OCI-LY1 (cell line): ENCODE measurements around the gene TRPM2.

Experiments used
- H2AFZ ChIP-seq: fragments of 200-600 bp; sonication (generic), shearing (Covaris generic); 2 replicates; pipeline ENCODE4 v1.6.0; 2014; ENCODE audit warnings: antibody characterized with exemption, mild to moderate bottlenecking, low read length
- H3F3A ChIP-seq: fragments of 200-600 bp; sonication (generic), shearing (Covaris generic); 2 replicates; pipeline ENCODE4 v1.6.0; 2014; ENCODE audit warnings: mild to moderate bottlenecking, antibody characterized with exemption, low read length, moderate library complexity; ENCODE audit not compliant: insufficient read depth
- H3K27ac ChIP-seq: fragments of 200-600 bp; sonication (generic); 2 replicates; pipeline ENCODE4 v1.5.1; 2014; ENCODE audit warnings: low read length, mixed run types, mild to moderate bottlenecking, low read depth; ENCODE audit not compliant: poor library complexity, severe bottlenecking
- H3K27me3 ChIP-seq: fragments of 200-600 bp; sonication (generic); 2 replicates; pipeline ENCODE4 v1.6.0; 2014; ENCODE audit warnings: antibody characterized with exemption, mild to moderate bottlenecking, low read length, moderate library complexity; ENCODE audit not compliant: insufficient read depth
- H3K36me3 ChIP-seq: fragments of 200-600 bp; sonication (generic); 2 replicates; pipeline ENCODE4 v1.6.1; 2014; ENCODE audit warnings: mild to moderate bottlenecking, antibody characterized with exemption, low read length, moderate library complexity, mixed read lengths; ENCODE audit not compliant: insufficient read depth
- H3K4me1 ChIP-seq: fragments of 200-600 bp; sonication (generic); 2 replicates; pipeline ENCODE4 v1.5.1; 2014; ENCODE audit warnings: mild to moderate bottlenecking, low read length, moderate library complexity; ENCODE audit not compliant: insufficient read depth, severe bottlenecking
- H3K4me2 ChIP-seq: fragments of 200-600 bp; sonication (generic), shearing (Covaris generic); 2 replicates; pipeline ENCODE4 v1.6.1; 2014; ENCODE audit warnings: low read length
- H3K4me3 ChIP-seq: fragments of 200-600 bp; sonication (generic); 2 replicates; pipeline ENCODE4 v1.5.1; 2014; ENCODE audit warnings: low read length, low read depth, mild to moderate bottlenecking, mixed read lengths; ENCODE audit not compliant: poor library complexity, severe bottlenecking
- H3K79me2 ChIP-seq: fragments of 200-600 bp; shearing (Covaris generic); 2 replicates; pipeline ENCODE4 v1.6.1; 2016; ENCODE audit warnings: mixed run types, low read length, mixed read lengths; ENCODE audit not compliant: insufficient read depth
- H3K9ac ChIP-seq: fragments of 200-600 bp; sonication (generic), shearing (Covaris generic); 2 replicates; pipeline ENCODE4 v1.6.1; 2014; ENCODE audit warnings: mild to moderate bottlenecking, low read length, mixed read lengths
- H3K9me2 ChIP-seq: fragments of 200-600 bp; sonication (generic), shearing (Covaris generic); 2 replicates; pipeline ENCODE4 v1.6.1; 2014; ENCODE audit warnings: low read depth, mild to moderate bottlenecking, low read length, mixed read lengths
- H3K9me3 ChIP-seq: fragments of 200-600 bp; shearing (Covaris generic); 2 replicates; pipeline ENCODE4 v1.6.1; 2014; ENCODE audit warnings: low read length, mixed read lengths
- H4K20me1 ChIP-seq: fragments of 200-600 bp; sonication (generic), shearing (Covaris generic); 2 replicates; pipeline ENCODE4 v1.6.0; 2016; ENCODE audit warnings: mild to moderate bottlenecking, low read length; ENCODE audit not compliant: insufficient read depth
- CTCF ChIP-seq: fragments of 200-600 bp; sonication (generic), shearing (Covaris generic); IDR thresholded peaks from 2 replicates; pipeline ENCODE4 v1.5.1; 2017; ENCODE audit warnings: mild to moderate bottlenecking, antibody characterized with exemption, low read length, moderate library complexity, mixed read lengths
- EZH2 ChIP-seq: fragments of 200-600 bp; sonication (generic), shearing (Covaris generic); IDR thresholded peaks from 2 replicates; pipeline ENCODE4 v1.8.0; 2017; ENCODE audit warnings: borderline replicate concordance, mixed run types, mild to moderate bottlenecking, antibody characterized with exemption, low read length, moderate library complexity, mixed read lengths

The TRPM2 gene

GRCh38 chr21:44312089-44312488 lies 41.3 kb upstream of the TRPM2 start:
- Histone ChIP-seq H3K4me2 (no peak overlapping the region), H3K9me3 (no peaks in the 10 kb centered on the region), H3F3A (no peaks in the 10 kb centered on the region), H3K79me2 (no peaks in the 10 kb centered on the region), H3K36me3 (peaks cover 59% of the 10 kb centered on the region), H3K4me3 (no peak overlapping the region), H2AFZ (no peak overlapping the region), H3K9ac (no peak overlapping the region), H3K27me3 (no peaks in the 10 kb centered on the region), H3K27ac (no peak overlapping the region), H3K4me1 (no peaks in the 10 kb centered on the region), H3K9me2 (no peaks in the 10 kb centered on the region), H4K20me1 (no peaks in the 10 kb centered on the region)
- TF ChIP-seq EZH2 (no peak), CTCF (no peak)

GRCh38 chr21:44312716-44313115 lies 40.7 kb upstream of the TRPM2 start:
- Histone ChIP-seq H3K9ac (no peak overlapping the region), H3K4me3 (no peak overlapping the region), H4K20me1 (no peaks in the 10 kb centered on the region), H3K27ac (no peak overlapping the region), H3K9me3 (no peaks in the 10 kb centered on the region), H3F3A (no peaks in the 10 kb centered on the region), H2AFZ (no peak overlapping the region), H3K4me2 (no peak overlapping the region), H3K9me2 (no peaks in the 10 kb centered on the region), H3K27me3 (no peaks in the 10 kb centered on the region), H3K4me1 (no peaks in the 10 kb centered on the region), H3K79me2 (no peaks in the 10 kb centered on the region), H3K36me3 (peaks cover 55% of the 10 kb centered on the region)
- TF ChIP-seq EZH2 = no peak
- TF ChIP-seq CTCF = no peak

DNA sequence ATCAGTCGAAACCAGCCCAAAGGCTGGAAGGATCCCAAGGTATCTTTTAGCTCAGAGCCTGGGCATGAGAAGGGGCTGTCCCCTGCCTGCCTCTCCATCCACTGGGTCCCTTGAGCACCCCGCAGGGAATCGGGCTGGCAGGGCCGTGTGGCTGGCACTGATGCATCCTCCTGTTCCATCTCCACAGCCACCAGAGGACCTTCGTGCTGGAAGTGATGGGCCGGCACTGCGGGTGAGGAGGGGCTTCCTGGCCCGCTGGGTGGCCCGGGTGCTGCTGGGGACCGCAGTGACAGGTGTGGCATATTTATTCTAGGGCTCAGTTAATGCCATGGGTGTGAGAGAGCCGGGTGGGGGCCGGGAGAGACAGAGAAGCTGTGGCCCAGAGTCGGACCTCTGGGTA lies 40.0 kb upstream of the TRPM2 start:
- H3K36me3 ChIP-seq = peaks cover 53% of the 10 kb centered on the region

More for the DNA sequence above, 40.0 kb upstream of the TRPM2 start:
- Histone ChIP-seq H3K9ac (no peak overlapping the region), H4K20me1 (no peaks in the 10 kb centered on the region), H3K9me2 (no peaks in the 10 kb centered on the region), H3K27ac (no peak overlapping the region), H3K79me2 (no peaks in the 10 kb centered on the region), H3K4me3 (no peak overlapping the region), H3K9me3 (no peaks in the 10 kb centered on the region), H3K4me2 (no peak overlapping the region), H3K4me1 (no peaks in the 10 kb centered on the region), H3F3A (no peaks in the 10 kb centered on the region), H2AFZ (no peak overlapping the region), H3K27me3 (no peaks in the 10 kb centered on the region)
- TF ChIP-seq CTCF (no peak), EZH2 (no peak)
